Coronary artery (tissue), 2 donors: Measurements from ENCODE around the gene IFT74.

Experiments
- DNase-seq: peaks from one replicate; pipeline ENCODE4 v3.0.0-alpha.2; 2017; ENCODE audit warnings: low spot score
- H3K27ac ChIP-seq, 2 donors: fragments of 200-600 bp; sonication (generic); one replicate each; pipeline ENCODE4 v1.5.1; 2016 to 2019
- H3K4me3 ChIP-seq: fragments of 200-600 bp; sonication (generic); 2 replicates; pipeline ENCODE4 v1.5.1; 2016; ENCODE audit warnings: mild to moderate bottlenecking, moderate library complexity
- CTCF ChIP-seq: fragments of 200-600 bp; sonication (generic); IDR thresholded peaks from one replicate; pipeline ENCODE4 v1.5.1; 2019; ENCODE audit warnings: antibody characterized with exemption

IFT74 gene

DNA sequence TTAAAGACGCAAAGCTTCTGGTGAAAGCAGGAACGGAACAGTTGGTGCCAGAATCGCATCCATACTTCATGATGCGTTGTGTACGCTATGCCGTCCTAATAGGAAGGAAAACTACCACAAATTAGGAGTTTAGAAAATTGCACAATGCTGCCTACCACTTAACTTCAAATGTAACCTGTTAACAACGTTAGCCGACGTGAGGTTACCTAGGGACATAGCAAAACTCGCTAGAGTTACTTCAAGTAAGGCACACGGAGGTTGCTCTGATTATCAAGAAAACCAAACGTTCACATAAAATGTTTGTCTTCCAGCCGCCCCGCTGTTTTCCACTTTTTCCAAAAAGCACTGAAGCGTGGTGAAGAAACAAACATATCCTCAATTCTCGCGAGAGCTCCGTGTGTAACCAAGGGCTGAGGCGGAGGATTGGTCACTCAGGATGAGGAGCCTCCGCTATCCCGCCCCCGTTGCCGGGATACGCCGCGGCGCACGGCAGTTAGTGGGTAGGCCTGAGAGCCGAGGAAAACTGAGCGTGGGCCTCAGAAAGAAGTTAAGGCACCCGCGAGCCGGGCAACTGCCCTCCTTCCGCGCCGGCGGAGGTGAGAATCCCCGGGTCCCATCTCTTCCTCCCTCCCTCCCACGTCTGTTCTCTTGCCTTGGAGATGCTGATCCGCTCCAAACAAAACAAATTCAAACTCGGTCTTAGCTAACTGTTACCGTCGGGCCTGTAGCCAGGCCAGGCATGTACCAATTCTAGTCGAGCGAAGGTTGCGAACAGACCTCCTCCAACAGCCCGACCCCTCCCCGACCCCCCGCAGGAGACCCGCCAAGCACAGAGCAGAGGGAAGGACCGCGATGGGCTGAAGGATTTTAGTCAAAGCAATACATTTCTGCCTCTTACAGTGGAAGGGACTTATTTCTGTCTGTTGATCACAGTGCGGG lies at the start of gene IFT74:
Gene IFT74 (plus strand): TSS at position 492 of the 939 bp plus-strand sequence. CDS start 5,556 bp downstream, outside the sequence.
- peak within 1 kb of the TSS; percentile 78 for H3K4me3 ChIP-seq
- H3K27ac ChIP-seq: peak within 1 kb of the TSS; percentile 85 to 88
- DNase-seq: peak; percentile 98
- TF ChIP-seq CTCF: no peak

- Histone ChIP-seq H3K4me3 (no peak overlapping the region), H3K27ac (no peak overlapping the region)
- TF ChIP-seq CTCF: no peak
- no peak for DNase-seq
Observed at GRCh38 chr9:26913138-26913668, 43.0 kb upstream of the IFT74 start.

GRCh38 chr9:26919698-26920097 lies 36.5 kb upstream of the IFT74 start:
- H3K27ac ChIP-seq: no peak overlapping the region
- no peak for DNase-seq
- TF ChIP-seq CTCF: no peak
- no peak overlapping the region for H3K4me3 ChIP-seq

GRCh38 chr9:26925609-26926008 lies 30.6 kb upstream of the IFT74 start:
- no peak for TF ChIP-seq CTCF
- Histone ChIP-seq H3K4me3 (no peak overlapping the region), H3K27ac (no peak overlapping the region)
- DNase-seq: no peak

DNA sequence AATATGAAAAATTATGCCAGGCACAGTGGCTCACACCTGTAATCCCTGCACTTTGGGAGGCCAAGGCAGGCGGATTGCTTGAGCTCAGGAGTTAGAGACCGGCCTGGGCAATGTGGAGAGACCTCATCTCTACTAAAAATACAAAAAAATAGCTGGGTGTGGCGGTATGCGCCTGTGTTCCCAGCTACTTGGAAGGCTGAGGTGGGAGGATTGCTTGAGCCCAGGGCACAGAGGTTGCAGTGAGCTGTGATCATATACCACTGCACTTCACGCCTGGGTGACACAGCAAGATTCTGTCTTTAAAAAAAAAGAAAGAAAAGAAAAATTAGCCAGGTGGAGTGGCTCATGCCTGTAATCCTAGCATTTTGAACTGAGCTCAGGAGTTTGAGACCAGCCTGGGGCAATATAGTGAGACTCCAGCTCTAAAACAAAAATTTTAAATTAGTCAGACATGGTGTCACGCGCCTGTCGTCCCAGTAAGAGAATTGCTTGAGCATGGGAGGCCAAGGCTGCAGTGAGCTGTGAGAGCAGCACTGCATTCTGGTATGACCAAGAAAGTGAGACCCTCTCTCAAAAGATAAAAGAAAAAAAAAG lies 27.2 kb upstream of the IFT74 start:
- no peak for DNase-seq
- H3K27ac ChIP-seq: no peak overlapping the region
- H3K4me3 ChIP-seq: no peak overlapping the region
- TF ChIP-seq CTCF: no peak

- Histone ChIP-seq H3K4me3 (no peak overlapping the region), H3K27ac (no peak overlapping the region)
- no peak for TF ChIP-seq CTCF
- no peak for DNase-seq
Observed at GRCh38 chr9:26935847-26936246, 20.4 kb upstream of the IFT74 start.
